SIG-M5 treated with dmso at 0.1 percent for 504 hours (cell line): ENCODE measurements around the gene MYMK.

ENCODE experiments used
- DNase-seq: peaks from one replicate; lab custom pipeline; 2025; ENCODE audit not compliant: unreplicated experiment; lab: John Stamatoyannopoulos, UW

The MYMK gene

DNA sequence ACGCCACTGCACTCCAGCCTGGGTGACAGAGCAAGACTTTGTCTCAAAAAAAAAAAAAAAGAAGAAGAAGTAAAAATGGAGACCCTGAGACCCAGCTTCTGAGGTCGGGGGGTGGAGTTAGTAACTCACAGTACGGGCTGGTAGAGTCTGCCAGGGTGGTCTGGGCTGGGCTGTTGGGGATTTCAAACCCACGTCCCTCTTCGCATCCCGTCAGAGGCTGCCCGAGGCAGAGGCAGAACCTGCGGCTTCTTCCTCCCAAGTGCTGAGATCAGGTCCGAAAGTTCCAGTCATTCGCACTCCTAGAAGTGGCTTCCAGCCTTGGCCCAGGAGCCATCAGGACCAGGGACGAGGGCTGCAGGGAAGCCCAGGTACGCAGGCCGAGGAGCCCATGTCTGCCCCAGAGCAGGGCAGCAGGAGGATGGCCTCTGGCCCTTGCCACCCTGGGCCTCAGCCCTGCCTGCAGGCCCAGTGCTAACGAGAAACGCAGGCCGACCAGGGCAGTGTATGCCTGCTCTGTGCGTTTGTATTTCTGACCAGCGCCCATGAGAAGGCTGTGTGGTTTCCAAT lies 36.0 kb downstream of the MYMK start:
- DNase-seq: no peak

DNA sequence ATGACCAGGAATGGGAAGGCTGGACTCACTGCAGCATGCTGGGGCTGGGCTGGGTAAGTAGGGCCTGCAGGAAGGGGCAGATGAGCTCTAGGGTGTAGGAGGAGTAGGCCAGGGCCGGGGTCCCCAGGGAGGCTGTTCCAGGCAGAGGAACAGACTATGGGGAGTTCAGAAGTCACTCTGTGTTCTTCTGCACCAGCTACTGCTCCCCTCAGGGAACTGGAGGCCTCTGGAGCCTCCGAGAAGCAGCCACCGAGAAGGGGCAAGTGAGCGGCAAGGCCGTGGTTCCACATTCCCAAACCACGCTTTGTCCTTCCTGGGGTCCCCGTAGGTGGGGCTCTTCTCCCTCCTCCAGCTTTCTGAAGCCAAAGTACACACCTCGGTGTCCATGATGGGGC lies 37.4 kb downstream of the MYMK start:
- no peak for DNase-seq

DNA sequence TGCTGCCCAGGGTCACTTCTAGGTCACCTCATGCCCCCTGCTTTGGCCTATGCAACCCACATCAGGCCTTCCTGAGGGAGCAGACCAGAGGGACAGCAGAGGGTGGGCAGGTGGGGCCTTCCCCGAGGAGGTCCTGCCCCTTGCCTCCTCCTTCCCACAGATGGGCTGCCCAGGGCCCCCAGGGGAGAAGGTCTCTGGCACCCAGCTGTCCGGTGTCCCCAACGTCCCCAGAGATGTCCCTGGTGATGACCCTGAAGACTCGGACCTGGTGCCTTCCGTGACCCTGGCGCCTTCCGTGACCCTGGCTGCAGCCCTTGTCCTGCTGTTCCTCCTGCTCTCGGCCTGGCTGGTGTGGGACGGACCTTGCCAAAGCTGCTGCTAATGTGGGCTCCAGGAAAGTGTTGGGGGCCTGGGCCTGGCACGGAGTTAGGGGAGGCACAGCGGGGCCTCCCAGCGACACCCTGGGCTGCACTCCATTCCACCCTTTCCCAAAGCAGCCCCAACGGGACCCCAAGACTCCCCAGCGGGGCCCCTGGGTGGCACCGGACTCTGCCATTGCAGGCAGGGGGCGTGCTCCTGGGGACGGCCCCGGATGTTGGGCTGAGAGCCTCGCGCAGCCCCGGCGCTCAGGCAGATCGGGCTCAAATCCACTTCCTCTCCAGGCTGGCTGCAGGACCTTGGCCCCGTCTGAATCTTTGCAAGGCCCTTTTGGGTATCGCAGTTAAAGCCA lies 39.1 kb downstream of the MYMK start:
- DNase-seq: peak; percentile 36

DNA sequence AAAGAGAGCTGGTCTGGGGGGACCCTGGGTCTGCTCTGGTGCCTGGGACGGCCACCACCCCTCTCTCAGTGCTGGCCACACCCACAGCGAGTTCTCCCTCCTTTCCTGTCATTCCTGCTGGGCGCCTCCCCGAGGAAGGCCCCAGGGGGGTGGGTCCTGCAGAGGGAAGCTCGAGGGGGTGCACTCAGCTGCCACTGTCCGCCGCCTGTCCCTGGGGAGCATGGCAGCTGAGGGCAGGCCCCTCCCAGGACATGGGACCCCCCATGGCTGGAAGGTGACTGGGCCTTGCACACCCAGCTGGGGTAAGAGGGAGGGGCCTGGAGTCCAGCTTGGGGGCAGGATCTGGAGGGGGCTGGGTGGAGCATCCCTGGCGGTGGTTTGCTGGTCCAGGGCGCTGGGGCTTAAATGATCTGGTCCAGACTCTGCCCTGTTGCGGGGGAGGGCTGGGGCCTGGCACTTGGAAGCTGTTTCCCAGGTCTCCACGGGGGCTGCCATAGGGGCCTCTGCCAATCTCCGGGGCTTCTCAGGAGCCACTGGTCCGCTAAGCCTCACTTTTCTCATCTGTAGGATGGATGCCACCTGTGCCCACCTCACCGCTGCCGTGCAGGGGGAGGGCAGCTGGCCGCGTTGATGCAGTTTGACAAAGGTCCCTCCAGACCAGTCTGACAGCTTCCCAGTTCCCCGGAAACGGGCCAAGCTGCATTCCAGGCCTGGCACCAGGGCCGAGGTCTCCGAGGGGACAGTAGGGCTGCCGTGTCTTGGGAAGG lies 39.9 kb downstream of the MYMK start:
- DNase-seq: peak; percentile 13

DNA sequence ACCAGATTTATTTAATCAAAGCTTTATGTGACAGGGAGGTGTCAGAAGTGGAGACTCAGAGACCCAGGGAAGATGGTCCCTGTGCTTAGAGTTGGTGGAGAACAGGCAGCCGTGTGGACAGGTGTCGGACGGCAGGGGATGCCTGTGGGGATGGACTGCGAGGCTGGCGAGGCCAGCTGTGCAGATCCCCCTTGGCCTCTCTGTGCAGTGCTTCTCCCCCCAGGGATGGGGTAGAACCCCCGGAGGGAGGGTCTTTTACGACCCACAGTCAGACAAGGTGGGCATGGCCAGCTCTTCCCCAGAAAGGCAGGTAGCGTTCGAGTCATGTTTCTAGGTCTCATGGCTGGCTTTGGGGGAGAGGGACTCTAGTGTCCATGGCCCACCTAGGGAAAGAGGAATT lies 41.1 kb downstream of the MYMK start:
- no peak for DNase-seq

DNA sequence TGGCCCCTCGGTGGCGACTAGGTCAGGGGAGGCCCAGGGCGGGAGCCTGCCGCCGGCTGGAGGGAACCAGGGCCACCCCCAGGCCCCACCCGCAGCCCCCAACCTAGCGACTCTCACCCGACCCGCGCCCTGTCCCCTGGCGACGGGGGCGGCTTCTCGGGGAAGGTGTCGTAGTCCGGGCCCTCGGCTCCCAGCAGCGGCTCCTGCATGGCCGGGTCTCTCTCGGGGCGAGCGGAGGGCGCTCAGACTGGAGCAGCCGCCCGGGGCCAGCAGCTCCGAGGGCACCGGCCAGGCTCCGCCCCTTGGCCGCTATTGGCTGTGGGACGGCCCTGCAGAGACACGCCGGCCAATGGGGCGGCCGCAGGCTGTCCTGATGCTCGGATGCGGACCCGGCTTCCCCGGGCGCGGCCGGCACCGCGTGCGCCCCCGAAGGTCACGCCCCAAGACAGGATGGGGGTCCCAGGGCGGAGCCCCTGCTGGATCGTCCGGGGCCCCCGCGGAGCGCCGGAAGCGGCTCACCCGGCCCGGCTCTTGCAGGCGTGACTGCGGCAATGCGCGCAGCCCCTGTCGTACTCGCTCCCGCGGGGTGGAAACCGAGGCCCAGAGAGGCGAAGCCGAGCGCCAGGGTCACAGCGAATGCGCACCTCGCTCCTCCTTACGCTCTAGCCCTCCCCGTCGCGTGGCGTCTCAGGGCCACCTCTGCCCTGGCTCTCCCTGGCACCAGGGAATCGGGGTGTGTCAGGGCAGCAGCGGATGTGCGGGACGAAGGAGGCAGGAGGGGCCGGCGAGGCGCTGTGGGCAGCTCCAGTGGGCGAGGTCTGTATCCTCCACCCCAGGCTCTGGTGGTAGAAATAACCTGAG lies 45.7 kb downstream of the MYMK start, which contains the start of gene SLC2A6:
Gene SLC2A6, minus strand, starts transcription at position 249 of the 861 bp plus-strand sequence. Its CDS starts 40 bp downstream, at position 209.
- DNase-seq: peak; percentile 62

DNA sequence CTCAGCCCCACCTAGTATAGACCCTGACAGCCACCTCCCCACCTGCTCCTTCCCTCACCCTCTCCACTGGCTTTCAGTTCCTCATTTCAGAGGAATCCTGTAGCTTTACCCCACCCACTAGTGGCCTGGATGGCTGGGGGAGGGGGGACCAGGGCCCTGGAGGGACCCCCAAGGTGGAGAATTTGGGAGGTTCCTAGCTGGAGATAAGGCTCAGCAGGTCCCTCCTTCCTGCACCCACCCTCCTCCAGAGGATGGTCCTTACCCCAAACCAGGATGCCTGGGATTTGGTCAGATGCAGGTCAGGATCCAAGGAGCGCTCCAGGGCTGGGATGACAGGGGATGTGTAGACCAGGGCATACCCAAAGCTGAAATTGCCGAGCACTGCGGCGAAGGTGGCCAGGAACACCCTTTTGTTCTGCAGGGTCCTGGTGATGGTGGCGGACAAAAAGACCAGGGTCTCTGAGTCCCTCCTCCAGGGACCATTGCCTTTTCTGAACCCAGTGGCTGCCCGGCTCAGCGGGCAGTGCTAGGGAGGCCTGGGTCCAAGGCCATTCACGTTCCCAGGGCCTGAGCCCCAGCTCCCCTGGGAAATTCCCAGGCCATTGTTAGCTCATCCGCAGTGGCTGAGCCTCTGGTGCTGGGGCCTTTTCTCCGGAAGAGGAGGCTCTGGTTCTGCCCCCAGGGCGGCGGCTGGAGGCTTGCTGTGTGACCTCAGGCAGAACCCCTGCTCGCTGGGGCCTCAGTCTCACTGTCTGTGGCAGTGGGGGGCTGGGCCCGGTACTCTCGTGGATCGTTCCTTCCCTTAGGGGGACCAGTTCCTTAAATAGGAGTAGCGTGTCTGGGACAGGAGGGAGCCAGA lies 46.5 kb downstream of the MYMK start:
- peak; percentile 62 for DNase-seq

DNA sequence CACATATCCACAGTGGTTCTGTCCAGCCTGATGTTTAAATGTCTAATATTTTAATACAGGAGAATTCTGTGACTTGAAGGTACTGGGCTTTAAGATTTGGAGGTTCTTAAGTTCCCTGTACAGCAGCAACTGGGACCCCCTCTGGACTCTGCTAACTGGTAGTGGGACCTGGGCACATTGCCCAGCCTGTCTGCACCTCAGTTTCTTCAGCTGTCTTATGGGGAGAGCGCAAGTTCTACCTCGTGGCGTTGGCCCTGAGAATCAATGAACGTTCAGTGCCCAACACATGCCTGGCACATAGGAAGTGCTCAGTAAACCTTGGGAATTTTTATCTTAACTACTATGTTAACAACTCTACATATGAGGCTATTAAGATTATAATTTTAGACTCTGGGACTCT lies 47.3 kb downstream of the MYMK start:
- DNase-seq: no peak

DNA sequence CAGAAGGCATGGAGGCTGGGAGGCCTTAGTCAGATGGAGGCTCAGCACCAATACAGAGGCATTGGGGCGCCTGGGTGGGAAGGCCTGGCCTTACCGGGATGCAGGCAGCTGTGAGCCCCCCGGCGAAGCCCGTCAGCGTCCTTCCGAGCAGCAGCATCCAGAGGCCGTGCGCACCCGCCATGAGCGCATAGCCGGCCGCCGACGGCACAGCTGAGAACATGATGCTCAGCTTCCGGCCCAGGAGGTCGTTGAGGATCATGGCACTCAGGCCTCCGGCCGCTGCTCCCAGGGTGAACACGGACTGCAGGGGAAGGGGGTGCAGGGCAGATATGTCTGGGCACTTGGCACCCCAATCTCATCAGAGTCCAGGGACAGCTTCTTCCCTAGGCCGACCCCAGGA lies 47.8 kb downstream of the MYMK start:
- no peak for DNase-seq

DNA sequence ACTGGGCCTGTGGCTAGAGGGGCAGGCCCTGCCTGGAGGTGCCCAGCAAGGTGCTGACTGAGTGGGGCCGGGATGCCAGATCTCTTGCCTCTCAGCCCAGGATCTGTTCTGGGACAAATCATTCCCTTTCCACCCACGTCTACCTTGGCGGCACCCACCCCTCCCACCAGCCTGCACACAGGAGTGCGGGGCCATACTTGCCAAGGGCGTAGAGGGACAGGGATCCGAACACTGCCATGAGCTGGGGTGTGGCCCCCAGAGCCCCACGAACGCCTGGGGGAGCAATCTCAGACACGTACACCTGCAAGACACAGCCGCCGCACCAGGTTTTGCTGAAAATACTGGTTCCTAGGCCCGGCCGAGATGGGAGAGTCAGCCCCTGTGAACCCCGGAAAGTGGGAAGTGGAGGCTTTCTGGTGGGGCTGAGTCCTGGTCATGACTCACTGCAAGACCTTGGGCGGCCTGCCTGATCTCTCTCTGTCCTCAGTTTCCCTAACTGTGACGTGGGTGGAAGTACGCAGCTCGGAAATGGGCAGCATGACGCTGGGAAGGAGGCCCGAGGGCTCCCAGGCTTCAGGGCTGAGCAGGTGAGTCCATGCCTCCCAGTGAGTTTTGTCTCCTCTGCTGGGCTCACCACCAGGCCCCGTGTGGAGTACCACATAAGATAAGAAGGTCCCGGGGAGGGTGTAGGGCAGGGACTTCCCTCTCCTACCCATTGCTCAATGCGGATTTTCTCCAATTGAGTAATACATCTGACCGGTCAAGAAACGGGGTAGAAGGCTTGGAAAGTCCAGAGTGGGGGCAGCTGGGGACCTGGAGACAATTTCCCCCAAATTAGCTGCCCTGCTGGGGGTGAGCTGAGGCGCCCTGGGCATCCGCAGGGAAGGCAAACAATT lies 48.5 kb downstream of the MYMK start:
- peak; percentile 23 for DNase-seq

DNA sequence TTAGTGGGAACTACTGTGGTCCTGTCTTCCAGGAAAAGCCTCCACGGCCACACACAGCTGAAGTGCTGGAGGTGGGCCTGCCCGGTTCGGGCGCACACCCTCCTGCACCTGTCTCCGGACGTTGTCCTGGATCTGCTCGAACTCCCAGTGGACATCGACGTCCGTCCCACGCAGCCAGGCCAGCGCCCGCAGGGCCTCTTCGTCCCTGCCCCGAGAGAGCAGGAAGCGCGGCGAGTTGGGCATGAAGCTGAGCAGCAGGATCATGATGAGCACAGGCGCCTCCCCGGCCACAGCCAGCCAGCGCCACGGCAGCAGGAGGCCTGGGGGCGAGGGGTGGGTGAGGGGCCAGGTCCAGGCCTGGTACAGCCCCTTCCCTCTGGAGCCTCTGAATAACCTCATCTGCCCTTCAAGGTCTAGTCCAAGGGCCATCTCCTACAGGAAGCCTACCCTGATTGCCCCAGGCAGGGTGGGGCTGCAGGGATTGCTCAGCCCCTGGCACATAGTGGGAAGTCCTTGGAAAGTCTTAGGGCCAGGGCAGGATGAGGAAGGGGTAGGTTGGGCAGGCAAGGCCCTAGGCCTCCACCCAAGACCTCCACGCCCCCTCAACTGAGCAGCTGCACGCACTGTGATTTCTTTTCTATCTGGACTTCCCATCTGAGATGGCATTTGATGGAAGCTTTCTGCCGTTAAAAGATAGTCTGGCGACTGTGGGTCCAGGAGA lies 49.3 kb downstream of the MYMK start:
- DNase-seq: no peak

DNA sequence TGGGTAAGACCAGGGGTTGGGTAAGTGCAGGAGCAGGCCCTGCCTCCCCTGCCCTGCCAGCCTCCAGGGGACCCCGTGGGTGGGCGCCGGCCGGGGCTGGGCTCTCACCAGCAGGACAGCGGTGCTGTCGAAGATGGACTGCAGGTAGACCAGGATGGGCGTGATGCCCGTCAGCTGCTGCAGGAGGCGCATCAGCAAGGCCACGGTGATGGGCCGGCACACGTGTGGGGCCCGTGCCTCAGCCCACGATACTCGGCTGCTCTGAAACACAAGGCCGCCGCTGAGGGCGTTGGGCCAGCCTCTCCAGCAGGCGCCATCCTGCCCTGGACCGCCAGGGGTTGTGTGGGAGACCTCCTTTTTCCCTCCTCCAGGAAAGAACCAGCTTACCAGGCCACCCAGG lies 49.9 kb downstream of the MYMK start:
- DNase-seq: no peak

DNA sequence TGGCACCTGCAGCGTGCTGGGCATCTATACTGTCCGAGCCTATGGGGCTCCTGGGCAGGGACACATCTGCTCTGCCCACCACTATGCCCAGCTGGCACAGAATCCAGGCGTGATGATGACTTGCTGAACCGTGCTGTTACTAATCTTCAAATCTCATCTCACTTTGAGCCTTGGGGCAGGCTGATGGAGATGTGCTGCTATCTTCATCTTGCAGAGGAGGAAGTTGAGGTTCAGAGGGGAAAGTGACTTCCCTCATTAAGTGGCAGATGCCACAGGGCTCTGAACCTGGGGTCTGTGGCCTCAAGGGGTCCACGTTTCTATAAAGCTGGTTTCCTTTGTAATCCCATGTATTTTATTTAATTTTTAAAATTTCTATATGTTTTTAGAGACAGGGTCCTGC lies 50.5 kb downstream of the MYMK start:
- DNase-seq: peak; percentile 8

DNA sequence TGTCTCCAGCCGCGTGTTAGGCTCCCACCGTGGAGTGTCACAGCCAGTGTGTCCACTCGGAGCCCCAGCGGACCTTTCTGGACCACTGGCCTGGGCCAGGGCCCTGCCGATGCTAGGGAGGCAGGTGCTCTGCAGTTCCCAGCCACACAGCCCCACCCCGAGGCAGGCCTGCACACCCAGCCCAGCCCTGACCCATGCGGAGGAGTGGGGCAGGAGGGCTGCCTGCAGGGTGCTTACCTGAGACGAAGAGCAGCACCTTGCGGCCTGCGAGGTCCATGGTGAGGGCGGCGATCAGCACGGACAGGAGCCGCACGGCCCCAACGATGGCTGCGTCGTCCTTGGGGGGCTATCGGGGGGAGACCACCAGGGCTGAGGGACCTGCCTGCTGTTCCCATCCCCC lies 51.0 kb downstream of the MYMK start:
- no peak for DNase-seq

DNA sequence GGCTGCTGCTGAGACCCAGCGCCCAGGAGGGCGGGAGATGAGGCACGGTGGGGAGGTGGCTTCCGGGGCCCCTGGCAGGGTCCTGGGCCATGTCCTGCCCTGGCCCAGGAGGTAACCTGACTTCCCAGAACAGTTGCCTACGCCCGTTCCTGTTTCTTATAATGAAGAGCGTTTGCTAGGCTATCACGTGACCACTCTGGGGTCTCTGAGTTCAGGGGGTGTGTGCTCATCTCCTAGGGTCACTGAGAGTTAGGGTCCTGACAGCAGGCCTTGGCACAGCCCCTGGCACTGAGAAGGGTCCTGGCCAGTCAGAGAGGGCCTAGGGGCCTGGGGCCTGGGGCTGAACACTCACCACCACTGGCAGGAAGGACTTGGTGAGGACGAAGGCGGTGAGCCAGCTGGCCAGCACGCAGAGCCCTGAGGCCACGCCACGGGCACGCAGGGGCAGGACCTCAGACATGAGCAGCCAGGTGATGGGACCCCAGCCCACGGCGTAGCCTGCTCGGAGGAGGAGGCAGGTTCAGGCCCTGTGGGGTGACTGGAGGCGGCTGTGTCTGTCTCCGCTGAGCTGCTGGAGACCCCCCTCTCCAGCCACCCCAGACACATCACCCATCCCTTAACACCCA lies 51.9 kb downstream of the MYMK start:
- DNase-seq: no peak

DNA sequence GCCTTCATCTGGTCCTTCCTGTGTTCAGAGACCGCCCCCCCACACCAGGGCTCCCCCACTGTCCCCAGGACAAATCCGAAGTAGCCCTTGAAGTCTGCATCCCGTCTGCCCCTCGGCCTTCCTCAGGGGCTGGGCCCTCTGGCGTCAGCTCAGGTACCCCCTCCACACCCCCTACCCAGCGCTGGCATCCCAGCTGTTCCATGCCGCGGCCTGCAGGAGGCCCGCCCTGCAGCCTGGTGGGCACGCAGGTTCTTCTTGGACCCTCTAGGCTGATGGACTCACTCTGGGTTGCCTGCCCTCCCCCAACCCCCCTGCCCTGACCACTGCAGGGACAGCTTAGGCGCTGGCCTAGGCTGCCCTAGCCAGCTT lies 52.5 kb downstream of the MYMK start:
- no peak for DNase-seq

DNA sequence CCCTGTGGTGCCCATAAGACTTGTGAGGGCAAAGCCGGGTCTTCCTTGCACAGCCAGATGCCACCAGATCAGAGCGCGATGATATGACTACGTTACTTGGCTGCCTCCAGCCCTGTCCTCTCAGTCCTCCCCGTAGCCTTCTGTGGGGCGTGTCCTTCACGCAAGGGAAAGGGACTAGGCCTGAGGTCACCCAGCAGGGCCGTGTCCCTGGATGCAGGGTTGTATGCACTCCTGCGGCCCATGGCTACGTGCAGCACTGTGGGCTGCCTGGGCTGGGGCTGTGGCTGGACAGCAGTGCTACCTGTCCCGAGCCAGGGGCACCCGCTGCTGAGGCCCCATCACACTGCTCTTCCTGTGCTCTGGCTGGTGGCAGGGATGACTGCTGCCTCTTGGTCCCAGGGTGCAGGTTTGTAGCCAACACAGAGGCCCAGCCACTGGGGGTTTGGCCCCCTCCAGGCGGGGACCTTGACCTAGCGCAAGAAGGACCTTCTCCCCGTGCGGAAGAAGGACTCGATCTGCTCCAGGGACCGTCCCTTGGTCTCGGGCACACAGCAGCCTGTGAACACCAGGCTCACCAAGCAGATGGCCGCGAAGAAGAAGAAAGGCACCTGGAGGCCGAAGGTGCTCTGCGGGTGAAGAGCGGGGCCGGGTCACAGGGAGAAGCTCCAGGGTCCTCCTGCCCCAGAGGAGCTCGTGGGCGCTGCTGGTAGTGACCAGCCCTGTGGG lies 53.0 kb downstream of the MYMK start:
- DNase-seq: no peak

DNA sequence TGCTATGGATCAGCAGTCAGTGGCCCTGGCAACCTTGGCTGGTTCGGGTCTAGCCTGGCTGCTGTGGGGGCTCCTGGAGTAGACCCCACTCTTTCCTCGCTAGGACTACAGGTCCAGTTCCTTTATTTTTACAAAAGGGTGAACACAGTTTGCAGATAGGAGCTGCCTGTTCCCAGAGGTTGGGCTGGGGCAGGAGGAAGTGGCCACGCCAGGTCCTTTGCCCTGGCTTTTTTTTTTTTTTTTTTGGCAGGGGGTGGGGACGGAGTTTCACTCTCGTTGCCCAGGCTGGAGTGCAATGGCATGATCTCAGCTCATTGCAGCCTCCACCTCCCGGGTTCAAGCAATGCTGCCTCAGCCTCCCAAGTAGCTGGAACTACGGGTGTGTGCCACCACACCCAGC lies 53.8 kb downstream of the MYMK start:
- no peak for DNase-seq
